Kidney (tissue), 14 donors: Measurements from ENCODE around the gene BNC1. TPM values are rescaled to one million over a fixed set of nuclear protein-coding genes. Genes with fewer than 3 reads are reported as not detected.

Experiments used
- DNase-seq, 5 donors: peaks; one replicate each; pipeline ENCODE4 v3.0.0-alpha.2; 2013 to 2020
- FAIRE-seq: peaks from 2 replicates; lab custom pipeline; 2012; peaks lifted over from hg19 to GRCh38; lab: Jason Lieb, UNC
- H3K27ac ChIP-seq, 2 donors: one replicate each; pipeline ENCODE4 v1.7.0; 2013; ENCODE audit warnings: low read depth in 2 of 2, low read length in 2 of 2, inconsistent platforms in 1 of 2
- H3K27me3 ChIP-seq: one replicate; pipeline ENCODE4 v1.7.1; 2013; ENCODE audit warnings: low read length, inconsistent platforms; ENCODE audit not compliant: control insufficient read depth, insufficient read depth
- H3K36me3 ChIP-seq, 3 donors: one replicate each; pipeline versions ENCODE4 v1.7.0 to v1.7.1; 2013; ENCODE audit warnings: low read length in 3 of 3, control low read depth in 1 of 3, inconsistent platforms in 1 of 3; ENCODE audit not compliant: insufficient read depth in 3 of 3, control insufficient read depth in 2 of 3
- H3K4me1 ChIP-seq, 3 donors: one replicate each; pipeline versions ENCODE4 v1.7.0 to v1.7.1; 2013; ENCODE audit warnings: low read length in 3 of 3, inconsistent platforms in 1 of 3, low read depth in 1 of 3; ENCODE audit not compliant: control insufficient read depth in 2 of 3, insufficient read depth in 2 of 3
- H3K4me3 ChIP-seq, 3 donors: one replicate each; pipeline versions ENCODE4 v1.7.0 to v1.8.1; 2013; ENCODE audit warnings: low read length in 3 of 3, control low read depth in 1 of 3, inconsistent platforms in 1 of 3
- H3K9ac ChIP-seq, 3 donors: one replicate each; pipeline versions ENCODE4 v1.7.0 to v1.7.1; 2013; ENCODE audit warnings: low read length in 3 of 3, control low read depth in 1 of 3, inconsistent platforms in 1 of 3
- H3K9me3 ChIP-seq, 3 donors: one replicate each; pipeline versions ENCODE4 v1.7.0 to v1.7.1; 2013; ENCODE audit warnings: low read length in 3 of 3, control low read depth in 1 of 3, inconsistent platforms in 1 of 3; ENCODE audit not compliant: control insufficient read depth in 2 of 3, insufficient read depth in 1 of 3
- intact Hi-C: fragments of 100-400 bp; cut with DNase I; formaldehyde crosslinking; loops from one replicate; pipeline ENCODE4 v1.11.1; 2022
- polyA plus RNA-seq: library from polyadenylated mRNA; stranded (reverse); fragments of 350-450 nt; fragmentation: Illumina TruSeq; extraction: RNeasy Lipid Tissue Mini Kit (QIAGEN cat#74804); gene quantifications from one replicate; pipeline ENCODE4 v1.2.3, GENCODE V29; 2014; ENCODE audit warnings: low read depth, low replicate concordance; ENCODE audit not compliant: insufficient read depth
- total RNA-seq: library from RNA; stranded (reverse); fragmentation: NEBNext Ultra II Directional; extraction: Animal tissue kit (Norgen Biotek cat#: 25700); gene quantifications from one replicate; pipeline ENCODE4 v1.2.1, GENCODE V29; 2021
- TF ChIP-seq, protein P1 (sequence below): IDR thresholded peaks from 3 replicates; pipeline ENCODE4 v1.5.1; 2012; ENCODE audit warnings: mild to moderate bottlenecking, moderate library complexity, borderline replicate concordance; ENCODE audit not compliant: insufficient read depth; ENCODE audit errors: extremely low read depth
- donor health status: control.
- donor health status: control.
- donor health status: control.
- donor health status: control.
- donor health status: control.
- donor health status: DM: yes; HTN: yes; CAD: no.
- donor health status: Normal renal cell carcinoma (clear cell type).

Gene BNC1
- total and polyA plus RNA-seq, 2 donors from 2014 or later, result 0.38 TPM; not detected in 1

DNA sequence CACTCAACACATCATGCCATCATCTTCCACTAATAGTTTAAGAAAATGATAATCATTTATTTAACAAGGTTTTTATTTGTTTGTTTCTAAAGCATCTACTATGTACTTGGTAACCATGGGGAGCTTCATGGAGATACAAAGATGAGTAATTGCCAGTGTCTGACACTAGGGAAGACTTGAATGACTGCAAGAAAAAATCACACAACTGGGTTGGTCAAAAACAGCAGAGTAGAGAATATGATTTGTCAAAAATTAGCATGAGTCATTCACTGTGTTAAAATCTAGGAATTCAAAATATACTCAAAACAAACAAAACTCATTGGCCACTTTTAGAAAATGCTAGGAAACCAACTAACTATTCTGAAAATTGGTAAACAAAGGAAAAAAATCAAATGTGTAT is 6.3 kb downstream of the BNC1 start:
- H3K4me3 ChIP-seq, result no peak overlapping the region
- FAIRE-seq (no peak), DNase-seq (no peak)
- intact Hi-C loops, result no loop called here
- no peak overlapping the region for H3K9ac ChIP-seq
- TF ChIP-seq, protein P1, sequence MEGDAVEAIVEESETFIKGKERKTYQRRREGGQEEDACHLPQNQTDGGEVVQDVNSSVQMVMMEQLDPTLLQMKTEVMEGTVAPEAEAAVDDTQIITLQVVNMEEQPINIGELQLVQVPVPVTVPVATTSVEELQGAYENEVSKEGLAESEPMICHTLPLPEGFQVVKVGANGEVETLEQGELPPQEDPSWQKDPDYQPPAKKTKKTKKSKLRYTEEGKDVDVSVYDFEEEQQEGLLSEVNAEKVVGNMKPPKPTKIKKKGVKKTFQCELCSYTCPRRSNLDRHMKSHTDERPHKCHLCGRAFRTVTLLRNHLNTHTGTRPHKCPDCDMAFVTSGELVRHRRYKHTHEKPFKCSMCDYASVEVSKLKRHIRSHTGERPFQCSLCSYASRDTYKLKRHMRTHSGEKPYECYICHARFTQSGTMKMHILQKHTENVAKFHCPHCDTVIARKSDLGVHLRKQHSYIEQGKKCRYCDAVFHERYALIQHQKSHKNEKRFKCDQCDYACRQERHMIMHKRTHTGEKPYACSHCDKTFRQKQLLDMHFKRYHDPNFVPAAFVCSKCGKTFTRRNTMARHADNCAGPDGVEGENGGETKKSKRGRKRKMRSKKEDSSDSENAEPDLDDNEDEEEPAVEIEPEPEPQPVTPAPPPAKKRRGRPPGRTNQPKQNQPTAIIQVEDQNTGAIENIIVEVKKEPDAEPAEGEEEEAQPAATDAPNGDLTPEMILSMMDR, result no peak
- H3K9me3 ChIP-seq, result no peaks in the 10 kb centered on the region
- no peak overlapping the region for H3K27ac ChIP-seq
- no peaks in the 10 kb centered on the region for H3K36me3 ChIP-seq
- no peaks in the 10 kb centered on the region for H3K4me1 ChIP-seq
- peaks cover 24% of the 10 kb centered on the region for H3K27me3 ChIP-seq

DNA sequence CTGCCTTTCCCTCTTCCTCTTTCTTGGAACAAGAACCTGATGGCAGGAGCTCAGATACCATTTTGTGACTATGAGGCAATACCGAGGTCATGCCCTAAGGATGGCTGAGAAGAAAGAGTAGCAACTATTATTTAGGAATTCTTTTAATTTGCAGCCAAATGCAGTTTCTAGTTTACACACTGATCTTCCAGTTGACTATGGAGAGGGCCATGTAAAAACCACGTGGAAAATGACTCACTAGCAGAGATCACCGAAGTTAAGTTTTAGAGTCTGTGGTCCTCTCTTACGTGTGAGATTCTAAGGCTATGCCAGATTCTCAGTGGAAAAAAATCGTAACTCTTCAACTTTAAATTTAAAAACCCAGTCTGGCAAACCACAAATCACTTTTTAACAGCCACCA is 7.8 kb downstream of the BNC1 start:
- Histone ChIP-seq H3K27me3 (peaks cover 10% of the 10 kb centered on the region), H3K4me1 (no peaks in the 10 kb centered on the region), H3K27ac (no peak overlapping the region), H3K4me3 (no peak overlapping the region), H3K36me3 (no peaks in the 10 kb centered on the region), H3K9me3 (no peaks in the 10 kb centered on the region), H3K9ac (no peak overlapping the region)
- intact Hi-C loops, result no loop called here
- no peak for FAIRE-seq
- DNase-seq, result no peak
- TF ChIP-seq, protein P1, result no peak

DNA sequence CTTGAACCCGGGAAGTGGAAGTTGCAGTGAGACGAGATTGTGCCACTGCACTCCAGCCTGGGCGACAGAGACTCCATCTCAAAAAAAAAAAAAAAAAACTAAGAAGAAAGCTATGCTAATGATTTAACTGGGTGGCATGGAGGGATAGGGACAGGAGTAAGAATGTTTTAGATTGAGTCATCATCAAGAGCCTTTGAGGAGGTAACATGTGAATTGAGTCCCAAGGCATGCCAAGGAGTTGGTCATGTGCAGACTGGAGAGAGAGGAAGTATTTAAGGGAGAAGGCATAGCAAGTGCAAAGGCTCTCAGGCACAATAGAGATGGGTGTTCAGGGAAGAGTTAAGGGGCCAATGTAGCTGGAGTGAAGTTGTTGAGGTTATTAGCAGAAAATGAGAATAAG is 9.1 kb downstream of the BNC1 start:
- H3K4me1 ChIP-seq, result no peaks in the 10 kb centered on the region
- no peak overlapping the region for H3K4me3 ChIP-seq
- H3K27me3 ChIP-seq, result peaks cover 3% of the 10 kb centered on the region
- TF ChIP-seq, protein P1, result no peak
- intact Hi-C loops, result no loop called here
- no peaks in the 10 kb centered on the region for H3K36me3 ChIP-seq
- H3K9me3 ChIP-seq, result peaks cover 0 to 2% (median 0%) of the 10 kb centered on the region in 3 donors
- DNase-seq (no peak), FAIRE-seq (no peak)
- H3K27ac ChIP-seq, result no peak overlapping the region
- no peak overlapping the region for H3K9ac ChIP-seq

DNA sequence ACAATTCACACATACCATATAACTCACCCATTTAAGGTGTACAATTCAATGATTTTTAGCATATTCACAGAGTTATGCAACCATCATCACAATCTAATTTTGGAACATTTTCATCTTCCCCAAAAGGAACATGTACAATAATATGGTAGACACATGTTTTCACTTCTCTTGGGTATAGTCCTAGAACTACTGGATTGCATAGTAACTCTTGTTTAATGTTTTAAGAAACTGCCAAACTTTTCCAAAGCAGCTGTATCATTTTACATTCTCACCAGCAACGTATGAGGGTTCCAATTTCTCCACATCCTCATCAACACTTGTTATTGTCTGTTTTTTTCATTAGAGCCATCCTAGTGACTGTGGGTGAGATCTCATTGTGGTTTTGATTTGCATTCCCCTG is 14.3 kb downstream of the BNC1 start:
- no peaks in the 10 kb centered on the region for H3K27me3 ChIP-seq
- H3K9me3 ChIP-seq, result peaks cover 0 to 4% (median 0%) of the 10 kb centered on the region in 3 donors
- H3K36me3 ChIP-seq, result no peaks in the 10 kb centered on the region
- H3K9ac ChIP-seq, result no peak overlapping the region
- TF ChIP-seq, protein P1, result no peak
- H3K4me1 ChIP-seq, result no peaks in the 10 kb centered on the region
- H3K4me3 ChIP-seq, result no peak overlapping the region
- FAIRE-seq (no peak), DNase-seq (no peak)
- H3K27ac ChIP-seq, result no peak overlapping the region
- intact Hi-C loops, result no loop called here
